Measurements from ENCODE around the gene UTY. TPM values are rescaled to one million over a fixed set of nuclear protein-coding genes. Genes with fewer than 3 reads are reported as not detected.

Gene UTY
- total and polyA plus RNA-seq, 2 of the 8 experiments (the other 6 are each of a cell fraction or from before 2014, with no cell fraction given): 7.2 to 20.4 TPM

GRCh38 chrY:13443146-13443545 is 36.7 kb downstream of the UTY start:
- H2BK15ac ChIP-seq (ENCODE audit: low read length): no peak overlapping the region
- H3K27ac ChIP-seq (ENCODE audit: low read depth, low read length): no peak overlapping the region
- DNase-seq (ENCODE audit: low read depth in 1 of 2, low spot score in 2 of 2) (no peak), FAIRE-seq (peak; percentile 7)
- no peak overlapping the region for H3K14ac ChIP-seq (ENCODE audit: insufficient read length)
- ChIA-PET POLR2A (ENCODE audit: partially characterized antibody) (interaction anchor here (0.7 kb wide), 1 partner anchor 261 kb away, joined by 3 read pairs; the partner anchor contains the start of gene TMSB4Y), CTCF (ENCODE audit: partially characterized antibody) (no interaction called here)
- H4K20me1 ChIP-seq (replicated peaks in 1 of 2; ENCODE audit: control insufficient read depth in 1 of 2, insufficient read depth in 2 of 2, low read length in 2 of 2): peaks cover 0 to under 1% of the 10 kb centered on the region in 2 experiments
- no peak overlapping the region for H3K23ac ChIP-seq (ENCODE audit: insufficient read length)
- H3K4me2 ChIP-seq (ENCODE audit: insufficient read depth in 1 of 2, low read depth in 2 of 2, low read length in 2 of 2): no peak overlapping the region
- H3K27me3 ChIP-seq (replicated peaks in 1 of 4; ENCODE audit: control insufficient read depth in 3 of 4, extremely low read depth in 1 of 4, insufficient read depth in 3 of 4, low read length in 3 of 4): no peaks in the 10 kb centered on the region
- H3K4ac ChIP-seq (replicated peaks; ENCODE audit: insufficient read length, low read depth, low read length): no peak overlapping the region
- H3K4me1 ChIP-seq (replicated peaks in 1 of 4; ENCODE audit: control insufficient read depth in 3 of 4, insufficient read depth in 4 of 4, low read length in 3 of 4): no peaks in the 10 kb centered on the region
- peaks cover 0 to 10% (median 0%) of the 10 kb centered on the region in 4 experiments; a peak in 2 of 8 replicates for H3K36me3 ChIP-seq (ENCODE audit: control insufficient read depth in 2 of 4, insufficient read depth in 4 of 4, low read length in 3 of 4)
- no peak overlapping the region for H4K5ac ChIP-seq (ENCODE audit: insufficient read length, low read depth, low read length)
- H3K79me2 ChIP-seq (ENCODE audit: control insufficient read depth in 1 of 2, insufficient read depth in 2 of 2, low read length in 2 of 2): peaks cover 0 to 8% of the 10 kb centered on the region in 2 experiments; a peak in 2 of 4 replicates
- H3K79me1 ChIP-seq (ENCODE audit: low read depth, low read length): no peaks in the 10 kb centered on the region
- no peak overlapping the region for H2AFZ ChIP-seq (ENCODE audit: low read length)
- TF ChIP-seq YY1 (IDR thresholded peaks at IDR 0.05; ENCODE audit: low read depth, low read length): 0 out of 2 replicates have a peak, but pooled peaks have one; percentile 40
- TF ChIP-seq JUND (IDR thresholded peaks at IDR 0.05; ENCODE audit: low read length): no peak
- H2BK120ac ChIP-seq (replicated peaks; ENCODE audit: low read depth, low read length): no peak overlapping the region
- H2AK5ac ChIP-seq (ENCODE audit: low read depth, low read length): no peak overlapping the region
- H3K9ac ChIP-seq (replicated peaks in 1 of 4; ENCODE audit: extremely low read depth in 1 of 4, low read depth in 3 of 4, low read length in 3 of 4): no peak overlapping the region
- no peak overlapping the region for H3K18ac ChIP-seq (ENCODE audit: extremely low read depth, low read length)
- H2BK12ac ChIP-seq (ENCODE audit: low read depth, low read length): no peak overlapping the region
- H2BK5ac ChIP-seq (ENCODE audit: low read depth, low read length): no peak overlapping the region
- H4K91ac ChIP-seq (replicated peaks; ENCODE audit: insufficient read length, low read length): no peak overlapping the region
- WGBS, 2 experiments (ENCODE audit: extremely low coverage in 1 of 2, insufficient coverage in 1 of 2, insufficient read length in 1 of 2, insufficient replicate concordance in 2 of 2, low coverage in 1 of 2, low lambda C conversion rate in 2 of 2, missing lambda C conversion rate in 1 of 2): 96% methylated on average over 7 of the region's 7 CpGs; no CpG with 5 or more reads in 1 of the 2 experiments
- H4K8ac ChIP-seq (ENCODE audit: extremely low read depth, insufficient read depth, low read length): no peak overlapping the region
- H3K23me2 ChIP-seq (ENCODE audit: low read depth, low read length): no peaks in the 10 kb centered on the region
- H3K56ac ChIP-seq (replicated peaks; ENCODE audit: insufficient read length, low read depth, low read length): no peak overlapping the region
- H3K9me3 ChIP-seq (ENCODE audit: insufficient read depth in 2 of 2, low read depth in 1 of 2, low read length in 1 of 2): no peaks in the 10 kb centered on the region
- no peak overlapping the region for H2BK20ac ChIP-seq (ENCODE audit: low read length)
- H3K4me3 ChIP-seq (ENCODE audit: extremely low read depth in 1 of 4, insufficient read depth in 2 of 4, low read depth in 3 of 4, low read length in 4 of 4): no peak overlapping the region

All from H1 (cell line).